CD4-positive, alpha-beta T cell treated with Interleukin-21 for 1 hour (primary cell): ENCODE measurements around the gene IRF5.

Experiments used
- DNase-seq: peaks from one replicate; pipeline ENCODE4 v3.0.0-alpha.2; 2020

Gene IRF5

GRCh38 chr7:128921866-128922440 is 15.8 kb upstream of the IRF5 start:
- no peak for DNase-seq

DNA sequence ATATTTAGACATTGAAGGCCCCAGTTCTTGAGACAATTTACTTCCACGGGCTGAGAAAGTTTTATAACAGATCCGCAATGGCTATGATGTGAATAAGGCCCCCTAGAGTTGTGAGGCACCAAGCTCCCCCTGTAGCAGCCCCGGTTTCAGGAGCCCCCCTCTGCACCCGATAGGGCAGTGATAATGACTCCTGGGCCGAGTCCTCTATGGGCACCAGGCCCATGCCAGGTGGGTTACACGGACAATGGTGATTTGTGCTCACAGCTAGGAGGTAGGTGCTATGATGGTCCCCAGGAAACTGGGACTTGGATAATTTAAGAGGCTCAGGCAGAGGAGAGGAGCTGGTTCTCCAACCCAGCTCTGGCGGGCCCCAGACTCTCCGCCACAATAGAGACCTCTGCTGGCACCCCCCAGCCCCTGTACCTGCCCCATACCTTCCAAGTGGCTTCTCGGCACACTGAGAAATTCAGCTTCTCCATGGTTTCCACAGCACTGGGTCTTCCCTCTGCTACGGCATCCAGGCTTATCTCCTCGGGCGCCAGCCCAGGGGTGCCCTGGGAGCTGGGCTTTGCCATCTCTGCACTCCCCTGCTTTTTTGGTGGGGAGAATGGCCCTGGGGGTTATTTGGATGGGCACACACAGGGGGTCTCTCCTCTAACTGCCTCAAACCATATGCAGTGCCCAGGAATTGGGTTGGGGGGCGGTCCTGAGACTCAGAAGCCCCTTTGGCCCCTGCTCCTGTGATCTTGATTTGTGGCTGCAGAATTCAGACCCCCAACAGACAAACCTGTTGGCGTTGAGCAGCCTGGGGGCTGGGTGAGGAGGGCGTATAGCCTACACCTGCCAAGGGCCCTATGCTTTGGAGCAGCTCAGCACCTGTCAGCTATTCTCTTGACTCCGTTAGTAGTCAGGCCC is 15.0 kb upstream of the IRF5 start:
- DNase-seq, result no peak

- DNase-seq, result no peak
Measured at GRCh38 chr7:128923411-128923800, 14.3 kb upstream of the IRF5 start.

- no peak for DNase-seq
Measured at GRCh38 chr7:128924707-128925588, 12.8 kb upstream of the IRF5 start.

DNA sequence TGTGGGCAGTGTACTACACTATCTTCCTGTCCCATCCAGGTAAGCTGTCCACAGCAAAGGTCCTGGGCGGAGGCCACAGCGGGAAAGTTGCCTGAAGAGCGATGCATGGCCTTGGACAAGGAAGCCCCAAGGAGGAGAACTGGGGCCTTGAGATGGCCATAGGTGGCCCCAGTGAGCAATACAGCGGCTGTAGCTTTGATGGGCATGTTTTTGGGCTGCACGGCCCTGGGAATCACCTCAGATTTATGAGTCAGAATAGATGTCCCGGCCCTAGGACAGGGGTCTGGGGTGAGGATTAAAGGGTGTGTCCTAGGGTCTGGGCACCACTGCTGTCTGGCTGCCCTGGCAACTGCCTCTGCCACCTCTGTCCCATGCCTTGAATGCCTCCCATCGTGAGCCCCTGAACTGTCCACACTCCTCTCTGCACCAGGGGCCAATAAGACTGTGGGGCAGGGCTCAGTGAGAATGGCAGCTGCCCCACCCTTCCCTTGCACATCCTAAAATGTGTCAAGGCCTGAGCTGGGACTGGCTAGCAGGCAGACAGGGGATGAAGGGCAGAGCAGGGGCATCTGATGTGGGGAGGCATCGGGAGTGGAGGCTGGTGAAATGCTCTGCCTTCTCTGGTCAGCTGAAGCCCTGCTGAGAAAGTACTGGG is 9.4 kb upstream of the IRF5 start:
- no peak for DNase-seq

DNA sequence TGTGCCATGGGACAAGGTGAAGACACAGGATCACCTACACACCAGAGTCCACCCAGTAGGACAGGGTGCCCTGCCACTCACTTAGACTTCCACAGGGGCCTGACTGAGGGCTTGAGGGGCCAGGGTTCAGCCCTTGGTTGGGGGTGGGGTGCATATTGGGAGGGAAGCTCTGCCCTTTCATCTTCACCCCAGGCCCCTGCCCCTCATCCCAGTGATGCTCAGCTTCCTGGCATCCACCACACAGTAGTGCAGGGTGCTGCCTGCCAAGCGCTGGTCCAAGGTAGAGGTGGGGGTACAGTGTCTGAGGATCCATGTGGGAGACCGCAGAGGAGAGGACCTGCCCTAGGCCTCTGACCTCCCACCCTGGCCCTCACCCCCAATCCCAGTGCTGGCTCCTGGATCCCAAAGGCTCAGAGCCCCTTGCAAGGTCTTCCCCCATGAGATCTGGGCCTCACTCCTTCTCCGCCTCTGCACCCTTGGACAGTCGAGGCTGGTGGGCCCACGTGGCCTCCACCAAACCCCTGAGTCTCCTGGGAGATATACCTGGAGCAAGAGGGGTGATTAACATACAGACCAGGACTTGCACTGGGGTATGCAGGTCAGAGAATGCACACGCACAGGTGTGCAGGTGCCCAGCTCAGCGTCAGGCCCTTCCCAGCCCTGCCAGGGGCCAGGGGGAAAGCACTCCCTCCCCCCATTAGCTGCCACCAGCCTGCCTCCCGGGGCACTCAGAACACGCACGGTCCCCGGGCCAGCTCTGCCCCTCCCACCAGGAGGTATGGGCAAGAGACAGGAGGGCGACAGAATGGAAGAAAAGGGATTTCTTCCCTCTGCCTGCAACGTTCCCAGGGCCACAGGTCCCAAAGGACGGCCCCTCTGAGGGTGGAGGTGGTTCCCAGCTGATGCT is 8.6 kb upstream of the IRF5 start:
- no peak for DNase-seq

GRCh38 chr7:128931190-128931798 is 6.4 kb upstream of the IRF5 start:
- DNase-seq, result no peak

DNA sequence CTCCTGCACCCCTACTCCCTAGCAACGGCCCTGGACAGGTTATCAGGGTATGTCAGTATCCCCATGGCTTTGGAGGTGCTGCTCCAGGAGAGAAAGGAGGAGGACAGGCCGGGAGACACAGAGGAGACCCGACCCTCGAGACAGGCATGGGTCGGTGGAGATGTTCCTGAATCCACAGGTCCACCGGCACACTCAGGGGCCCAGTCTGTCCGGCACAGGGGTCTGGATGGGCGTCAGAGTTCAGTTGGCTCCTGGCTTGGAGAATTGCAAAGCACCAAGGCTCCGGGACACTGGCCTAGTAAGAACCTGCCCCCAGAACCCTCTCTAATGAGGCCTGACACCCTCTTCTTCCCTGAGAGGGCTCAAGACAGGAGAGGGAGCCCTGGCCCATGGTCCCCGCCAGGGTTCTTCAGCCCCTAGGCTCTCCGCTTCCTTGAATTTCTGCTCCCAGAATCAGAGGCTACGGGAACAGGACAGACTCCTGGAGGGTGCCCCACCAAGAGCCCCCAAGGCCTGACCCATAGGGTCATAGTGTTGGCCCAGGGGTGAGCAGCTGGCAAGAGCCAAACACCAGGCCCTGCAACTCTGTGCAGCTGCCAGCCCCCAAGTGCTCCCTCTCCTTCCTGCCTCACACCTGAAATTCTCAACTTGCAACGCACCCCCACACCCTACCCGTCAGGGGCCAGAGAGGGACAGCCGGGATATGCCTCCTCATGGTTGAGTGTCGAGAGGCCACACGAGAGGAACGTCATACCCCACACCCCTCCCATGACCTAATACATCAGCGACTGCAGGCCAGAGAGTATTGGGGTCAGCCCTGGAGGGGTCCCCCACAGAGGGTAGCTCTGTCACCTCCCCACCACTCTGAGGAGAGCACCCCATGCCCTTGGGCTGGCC is 5.5 kb upstream of the IRF5 start:
- no peak for DNase-seq

DNA sequence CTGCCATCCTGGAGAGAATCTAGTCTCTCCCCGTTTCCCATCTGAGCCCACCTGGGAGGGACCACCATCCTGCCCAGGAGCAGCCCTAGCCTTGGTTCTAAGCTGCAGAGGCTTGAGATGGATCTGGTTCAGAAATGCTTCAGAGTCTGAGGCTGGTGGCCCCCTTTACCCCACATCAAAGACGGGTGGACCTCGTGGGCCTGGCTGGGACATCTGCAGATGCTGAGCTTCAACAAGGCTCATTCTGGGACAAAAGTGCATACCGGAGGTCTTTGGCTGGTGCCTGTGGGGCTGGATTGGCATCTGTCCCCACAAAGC is 4.9 kb upstream of the IRF5 start:
- DNase-seq, result no peak

DNA sequence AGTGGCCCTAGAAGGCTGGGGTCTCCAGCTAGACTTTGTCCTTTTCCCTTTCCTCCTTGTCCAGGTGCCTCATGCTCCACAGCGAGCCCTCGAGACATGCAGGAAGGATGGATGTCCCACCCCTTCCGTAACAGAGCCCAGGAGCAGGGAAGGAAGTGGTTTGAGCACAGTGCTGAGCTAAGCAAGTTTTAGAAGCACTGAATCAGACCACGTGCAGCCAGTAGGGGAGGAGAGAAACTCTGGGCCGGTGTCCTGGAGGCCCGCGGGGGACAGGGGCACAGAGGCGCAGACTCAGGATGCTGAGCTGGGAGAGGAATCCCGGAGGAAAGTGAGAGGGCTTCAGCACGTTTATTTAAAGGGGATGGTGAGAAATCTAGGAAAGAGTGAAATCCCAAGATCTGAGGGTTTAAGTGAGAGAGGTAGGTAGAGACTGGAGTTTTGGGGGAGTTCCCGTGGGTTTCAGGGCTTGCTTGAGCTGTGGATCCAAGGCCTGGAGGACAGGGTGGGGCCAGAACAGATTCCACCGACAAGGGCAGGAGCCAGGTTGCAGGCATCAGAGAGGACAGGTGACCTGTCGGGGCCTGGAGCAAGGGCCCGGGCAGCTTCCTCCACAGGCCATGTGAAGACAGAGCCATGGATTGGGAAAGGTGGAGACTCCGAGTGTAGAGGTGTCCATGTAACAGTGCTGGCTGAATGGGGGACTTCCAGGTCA is 4.4 kb upstream of the IRF5 start:
- peak; percentile 65 for DNase-seq

DNA sequence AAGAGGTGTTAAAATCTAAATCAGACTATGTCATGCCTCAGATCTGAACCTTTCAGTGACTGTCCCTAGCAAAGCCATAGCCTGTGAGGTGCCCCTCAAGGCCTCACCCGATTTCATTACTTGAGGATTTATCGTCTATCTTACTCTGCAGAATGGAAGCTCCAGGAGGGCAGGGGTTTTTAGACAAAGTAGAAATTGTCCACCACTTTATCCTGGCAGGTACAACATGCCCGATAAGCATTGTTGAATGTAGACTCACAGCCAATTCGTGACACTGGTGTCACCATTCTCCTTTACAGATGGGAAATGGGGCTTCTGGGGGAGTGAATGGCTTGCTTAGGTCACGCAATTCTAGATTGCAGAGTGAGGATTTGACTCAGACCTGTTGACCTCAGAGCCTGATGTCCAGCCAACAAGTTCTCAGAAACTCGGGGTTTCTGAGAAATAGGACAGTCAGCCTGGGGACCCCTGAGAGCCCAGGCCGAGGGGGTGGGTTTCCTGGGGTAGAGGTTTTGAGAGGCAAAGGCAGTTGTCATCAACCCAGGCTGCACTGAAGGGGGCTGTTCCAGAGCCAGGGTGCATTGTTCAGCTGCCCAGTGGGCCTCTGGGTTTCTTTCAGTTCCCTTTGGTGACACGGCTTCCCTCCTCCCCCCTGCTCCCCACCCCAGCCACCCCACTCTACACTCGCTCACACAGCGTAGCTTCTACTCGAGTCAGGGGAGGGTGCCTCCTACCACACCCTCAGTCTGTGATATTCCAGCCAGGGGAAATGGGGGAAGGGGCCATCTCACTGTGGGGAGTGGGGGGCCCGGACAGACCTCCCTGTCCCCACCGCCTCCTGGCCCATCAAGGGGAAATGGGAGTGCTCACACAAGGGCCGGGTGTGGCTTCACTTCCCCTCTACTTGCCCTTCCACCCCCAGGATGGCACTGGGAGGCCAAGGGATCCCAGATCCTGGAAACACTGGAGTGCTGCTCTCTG is 3.1 kb upstream of the IRF5 start:
- DNase-seq, result no peak

DNA sequence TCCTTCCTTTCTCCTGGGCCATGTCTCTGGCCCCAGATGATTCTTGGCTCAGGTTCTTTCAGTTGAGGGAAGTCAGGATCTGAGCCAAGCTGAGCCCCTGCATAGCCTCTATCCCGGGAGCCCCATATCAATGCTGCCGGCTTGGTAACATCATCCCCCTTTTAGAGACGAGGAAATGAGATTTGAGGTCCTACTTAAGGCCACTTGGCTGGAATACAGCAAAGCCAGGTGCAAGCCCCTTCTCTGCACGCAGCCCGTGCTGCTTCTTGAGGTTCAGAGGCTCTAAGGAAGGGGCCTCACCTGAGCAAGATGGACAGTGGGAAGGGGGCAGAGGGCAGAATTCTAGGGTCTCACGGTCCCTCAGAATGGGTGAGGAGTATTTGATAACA is 2.4 kb upstream of the IRF5 start:
- DNase-seq, result no peak

GRCh38 chr7:128936798-128937197 is 929 bp upstream of the IRF5 start:
- DNase-seq, result no peak

DNA sequence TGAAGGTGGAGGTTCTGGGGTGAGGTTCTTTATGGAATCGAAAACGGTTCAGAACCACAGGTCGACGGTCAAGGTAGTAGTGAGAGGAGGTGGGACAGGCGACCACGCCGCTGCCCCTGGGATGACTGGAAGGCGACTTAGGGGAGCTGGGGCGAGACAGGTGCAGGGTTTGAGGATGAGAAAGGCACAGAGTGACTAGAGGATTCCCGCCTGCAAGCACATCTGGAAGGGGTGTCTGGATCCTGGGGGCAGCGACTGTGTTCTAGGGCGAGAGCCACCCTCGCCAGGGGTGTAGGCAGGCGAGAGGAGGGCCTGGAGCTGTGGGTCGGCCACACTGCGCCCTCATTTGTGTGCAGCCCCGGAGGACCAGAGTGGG is 468 bp upstream of the IRF5 start:
- DNase-seq, result no peak

DNA sequence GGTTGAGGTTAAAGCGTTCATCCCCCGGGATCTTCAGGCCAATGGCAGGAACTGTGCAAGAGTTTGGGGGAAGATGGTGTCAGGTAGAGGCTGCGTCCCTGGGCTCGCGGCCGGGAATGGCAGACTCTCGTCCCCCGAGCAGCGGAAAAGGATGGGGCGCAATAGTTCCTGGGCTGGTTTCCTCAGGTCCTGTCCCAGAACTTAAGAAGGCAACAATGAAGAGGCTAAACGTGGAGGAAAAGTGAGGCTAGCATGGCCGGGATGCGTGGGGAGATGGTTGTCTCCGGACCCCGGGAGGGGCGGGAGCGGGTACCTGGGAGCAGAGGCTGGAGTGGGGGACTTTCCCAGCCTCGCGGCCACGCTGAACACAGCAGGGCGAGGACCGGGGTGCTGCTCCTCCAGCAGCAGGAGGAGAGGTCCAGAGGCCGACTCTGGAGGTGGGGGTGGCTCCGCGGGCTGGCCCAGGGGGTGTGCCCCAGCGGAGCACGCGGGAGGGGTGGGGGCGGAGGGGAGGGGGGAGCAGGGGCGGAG is 882 bp downstream of the IRF5 start:
- DNase-seq, result no peak

DNA sequence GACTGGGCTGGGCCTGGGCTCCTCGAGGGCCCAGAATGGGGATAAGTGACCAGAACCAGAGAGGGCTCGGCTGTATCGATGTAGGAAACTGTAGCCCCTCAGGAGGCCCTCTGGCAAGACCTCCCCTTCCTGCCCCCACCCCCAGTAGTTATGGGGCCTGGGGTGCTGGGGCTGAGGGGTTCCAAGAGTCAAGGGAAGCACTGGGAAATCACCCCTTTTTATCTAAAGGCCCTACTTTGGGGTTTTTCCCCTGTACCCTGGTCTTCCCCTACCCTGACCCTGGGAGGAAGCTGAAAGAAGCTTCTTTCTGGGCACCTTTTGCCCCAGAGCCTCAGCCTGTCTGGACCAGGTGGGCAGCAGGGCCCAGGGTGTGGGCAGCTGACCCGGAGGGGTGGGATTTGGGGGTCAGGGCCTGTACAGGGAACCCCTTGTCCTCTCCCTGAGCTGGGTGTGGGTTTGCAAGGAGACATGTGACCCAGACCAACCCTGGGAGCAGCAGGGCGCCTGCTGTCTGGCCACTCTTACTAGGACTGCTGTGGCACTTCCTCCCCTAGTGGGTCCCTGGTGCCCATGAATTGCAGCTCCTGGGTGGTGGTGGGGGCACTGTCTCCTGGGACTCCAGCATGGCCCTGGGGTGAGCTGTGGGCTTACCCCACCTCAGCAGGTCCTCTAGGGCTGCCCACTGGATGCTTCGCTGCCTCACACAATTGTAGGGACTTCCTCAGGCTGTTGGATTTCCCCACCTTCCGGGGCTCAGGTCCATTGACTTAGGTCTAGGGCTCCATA is 1.5 kb downstream of the IRF5 start:
- peak; percentile 34 for DNase-seq

GRCh38 chr7:128939861-128940410 is 2.2 kb downstream of the IRF5 start:
- no peak for DNase-seq
